Omental fat pad (tissue), 4 donors: ENCODE results near the gene FICD. TPM values are rescaled to one million over a fixed set of nuclear protein-coding genes. Genes with fewer than 3 reads are reported as not detected.
A peak's percentile ranks its signal among the peaks of the same experiment; 100 is the strongest.
"Not testable (repeated sequence)": the region's sequence is repeated elsewhere in the genome, so short reads cannot be mapped to it uniquely, and the experiment has no call there.

ENCODE experiments used
- ATAC-seq: fragments of 150-250 bp; one replicate; pipeline ENCODE4 v1.9.1; 2016; ENCODE audit warnings: mild to moderate bottlenecking, moderate library complexity; ENCODE audit not compliant: low FRiP score
- DNase-seq: peaks from one replicate; pipeline ENCODE4 v3.0.0-alpha.2; 2019; ENCODE audit warnings: low spot score
- total RNA-seq, 4 donors: library from RNA; depleted of rRNA; stranded (reverse); fragments of >200 nt; gene quantifications; one replicate each; pipeline ENCODE4 v1.1.0, GENCODE V29; 2016
- TF ChIP-seq, protein P1 (sequence below), 3 donors: fragments of 450-650 bp; IDR thresholded peaks; one replicate each; pipeline ENCODE4 v1.5.1; 2016 to 2017; ENCODE audit warnings: antibody characterized with exemption in 3 of 3, mild to moderate bottlenecking in 3 of 3, moderate library complexity in 2 of 3

FICD gene
- total RNA-seq, 4 donors from 2014 or later, result 6.6 to 10.6 (median 9.5) TPM

DNA sequence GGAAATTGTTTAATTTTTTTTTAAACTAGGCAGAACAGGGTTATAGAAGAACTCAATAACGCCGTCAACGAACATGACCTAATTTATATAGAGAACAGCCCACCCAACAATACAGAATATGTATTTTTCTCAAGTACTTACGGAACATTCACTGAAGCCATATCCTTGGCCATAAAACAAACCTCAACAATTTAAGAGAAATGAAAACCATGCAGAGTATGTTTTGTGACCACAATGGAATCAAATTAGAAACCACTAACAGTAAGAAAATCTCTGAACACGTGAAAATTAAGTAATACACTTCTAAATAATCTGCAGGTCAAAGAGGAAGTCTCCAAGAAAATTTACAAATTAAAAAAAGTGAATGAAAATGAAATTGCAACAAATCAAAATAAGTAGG is 36.5 kb downstream of the FICD start:
- no peak for ATAC-seq
- no peak for DNase-seq
- TF ChIP-seq, protein P1, sequence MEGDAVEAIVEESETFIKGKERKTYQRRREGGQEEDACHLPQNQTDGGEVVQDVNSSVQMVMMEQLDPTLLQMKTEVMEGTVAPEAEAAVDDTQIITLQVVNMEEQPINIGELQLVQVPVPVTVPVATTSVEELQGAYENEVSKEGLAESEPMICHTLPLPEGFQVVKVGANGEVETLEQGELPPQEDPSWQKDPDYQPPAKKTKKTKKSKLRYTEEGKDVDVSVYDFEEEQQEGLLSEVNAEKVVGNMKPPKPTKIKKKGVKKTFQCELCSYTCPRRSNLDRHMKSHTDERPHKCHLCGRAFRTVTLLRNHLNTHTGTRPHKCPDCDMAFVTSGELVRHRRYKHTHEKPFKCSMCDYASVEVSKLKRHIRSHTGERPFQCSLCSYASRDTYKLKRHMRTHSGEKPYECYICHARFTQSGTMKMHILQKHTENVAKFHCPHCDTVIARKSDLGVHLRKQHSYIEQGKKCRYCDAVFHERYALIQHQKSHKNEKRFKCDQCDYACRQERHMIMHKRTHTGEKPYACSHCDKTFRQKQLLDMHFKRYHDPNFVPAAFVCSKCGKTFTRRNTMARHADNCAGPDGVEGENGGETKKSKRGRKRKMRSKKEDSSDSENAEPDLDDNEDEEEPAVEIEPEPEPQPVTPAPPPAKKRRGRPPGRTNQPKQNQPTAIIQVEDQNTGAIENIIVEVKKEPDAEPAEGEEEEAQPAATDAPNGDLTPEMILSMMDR (IDR thresholded peaks at IDR 0.05), result no peak

DNA sequence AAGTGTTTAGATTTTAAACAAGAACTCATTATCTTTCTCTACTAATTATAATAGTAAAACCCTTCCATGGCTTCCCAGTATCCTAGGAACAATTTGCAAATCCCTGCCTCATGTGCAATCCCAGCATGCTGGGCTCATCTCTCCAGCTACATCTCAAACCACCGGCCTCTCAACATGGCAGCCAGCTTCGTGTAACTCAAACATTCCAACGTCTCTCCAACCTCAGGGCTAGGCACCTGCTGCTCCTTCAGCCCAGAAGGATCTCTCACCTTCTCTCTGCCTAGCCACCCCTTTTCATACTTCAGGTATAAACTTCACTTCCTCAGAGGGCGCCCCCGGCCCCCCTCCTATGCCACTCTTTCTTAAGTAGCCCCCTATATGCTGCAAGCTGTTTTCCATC is 38.7 kb downstream of the FICD start:
- no peak for DNase-seq
- TF ChIP-seq, protein P1 (IDR thresholded peaks at IDR 0.05), result no peak

GRCh38 chr12:108555383-108555782 is 40.3 kb downstream of the FICD start:
- DNase-seq, result not testable (repeated sequence)

More for the DNA sequence above, 38.7 kb downstream of the FICD start:
- ATAC-seq, result no peak

DNA sequence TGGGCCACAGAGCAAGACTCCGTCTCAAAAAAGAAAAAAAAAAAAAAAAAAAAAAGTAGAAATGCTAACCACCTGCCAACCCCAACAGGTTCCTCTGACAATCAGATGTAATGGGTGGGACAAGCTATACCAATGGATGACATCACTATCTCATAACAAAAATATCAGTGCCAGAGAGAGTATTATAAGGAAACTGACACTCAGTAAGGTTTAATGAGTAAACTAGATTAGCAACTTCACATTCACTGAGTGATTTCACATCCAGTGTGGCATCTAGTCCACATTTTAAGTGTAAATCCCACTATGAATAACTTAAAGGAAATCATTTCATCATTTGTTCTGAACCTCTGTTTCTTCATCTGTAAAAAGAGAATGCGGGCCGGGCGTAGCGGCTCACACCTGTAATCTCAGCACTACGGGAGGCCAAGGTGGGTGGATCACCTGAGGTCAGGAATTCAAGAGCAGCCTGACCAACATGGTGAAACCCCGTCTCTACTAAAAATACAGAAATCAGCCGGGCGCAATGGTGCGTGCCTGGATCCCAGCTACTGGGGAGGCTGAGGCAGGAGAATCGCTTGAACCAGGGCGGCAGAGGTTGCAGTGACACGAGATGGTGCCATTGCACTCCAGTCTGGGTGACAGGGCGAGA is 44.1 kb downstream of the FICD start:
- DNase-seq, result no peak
- ATAC-seq, result no peak
- TF ChIP-seq, protein P1 (IDR thresholded peaks at IDR 0.05), result no peak

More at GRCh38 chr12:108555383-108555782, 40.3 kb downstream of the FICD start:
- ATAC-seq, result not testable (repeated sequence)

GRCh38 chr12:108559748-108560147 is 44.7 kb downstream of the FICD start:
- ATAC-seq, result no peak
- TF ChIP-seq, protein P1 (IDR thresholded peaks at IDR 0.05), result no peak

GRCh38 chr12:108560321-108560721 is 45.2 kb downstream of the FICD start:
- DNase-seq (no peak), ATAC-seq (no peak)
- TF ChIP-seq, protein P1 (IDR thresholded peaks at IDR 0.05), result no peak

More at GRCh38 chr12:108559748-108560147, 44.7 kb downstream of the FICD start:
- DNase-seq, result no peak

- ATAC-seq (peak; percentile 43), DNase-seq (peak; percentile 41)
- TF ChIP-seq, protein P1 (IDR thresholded peaks at IDR 0.05), result no peak
Measured at GRCh38 chr12:108560752-108561719, 46.0 kb downstream of the FICD start, which contains the start of gene SART3. Gene SART3 (minus strand): TSS chr12:108561173. CDS start chr12:108561154, 19 bp downstream.
